Measurements from ENCODE around the gene KIF26B.

DNA sequence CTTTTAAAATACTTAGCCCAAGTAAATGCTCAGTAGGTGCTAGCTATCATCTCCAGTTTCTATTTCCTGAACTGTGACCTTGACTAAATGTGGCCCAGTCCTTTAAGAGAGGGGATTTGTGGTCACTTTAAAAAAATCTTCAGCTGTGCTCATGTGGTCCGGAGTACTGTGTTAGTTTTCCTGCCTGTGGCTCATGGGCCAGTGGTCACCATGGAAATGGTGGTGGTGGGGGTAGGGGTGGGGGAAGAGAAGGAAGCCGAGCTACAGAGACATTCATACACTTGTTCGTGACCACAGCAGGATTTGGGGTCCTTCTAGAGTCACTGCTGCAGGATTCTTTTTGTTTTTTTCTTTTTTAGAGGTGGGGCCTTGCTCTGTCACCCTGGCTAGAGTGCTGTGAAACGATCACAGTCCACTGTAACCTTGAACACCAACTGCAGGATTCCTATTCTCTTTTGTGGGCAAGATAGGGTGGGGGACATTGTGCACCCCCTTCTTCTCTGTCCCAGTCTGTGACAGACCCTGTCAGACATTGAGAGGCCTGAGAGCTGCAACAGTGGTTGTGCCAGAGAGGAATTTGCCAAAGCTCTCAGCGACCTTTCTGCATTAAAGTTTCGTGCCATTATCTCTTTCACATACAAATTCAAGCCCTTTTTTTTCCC lies 25.8 kb downstream of the KIF26B start:
- no peak for TF ChIP-seq POLR2A (IDR thresholded peaks at IDR 0.05)
- TF ChIP-seq, protein P1, sequence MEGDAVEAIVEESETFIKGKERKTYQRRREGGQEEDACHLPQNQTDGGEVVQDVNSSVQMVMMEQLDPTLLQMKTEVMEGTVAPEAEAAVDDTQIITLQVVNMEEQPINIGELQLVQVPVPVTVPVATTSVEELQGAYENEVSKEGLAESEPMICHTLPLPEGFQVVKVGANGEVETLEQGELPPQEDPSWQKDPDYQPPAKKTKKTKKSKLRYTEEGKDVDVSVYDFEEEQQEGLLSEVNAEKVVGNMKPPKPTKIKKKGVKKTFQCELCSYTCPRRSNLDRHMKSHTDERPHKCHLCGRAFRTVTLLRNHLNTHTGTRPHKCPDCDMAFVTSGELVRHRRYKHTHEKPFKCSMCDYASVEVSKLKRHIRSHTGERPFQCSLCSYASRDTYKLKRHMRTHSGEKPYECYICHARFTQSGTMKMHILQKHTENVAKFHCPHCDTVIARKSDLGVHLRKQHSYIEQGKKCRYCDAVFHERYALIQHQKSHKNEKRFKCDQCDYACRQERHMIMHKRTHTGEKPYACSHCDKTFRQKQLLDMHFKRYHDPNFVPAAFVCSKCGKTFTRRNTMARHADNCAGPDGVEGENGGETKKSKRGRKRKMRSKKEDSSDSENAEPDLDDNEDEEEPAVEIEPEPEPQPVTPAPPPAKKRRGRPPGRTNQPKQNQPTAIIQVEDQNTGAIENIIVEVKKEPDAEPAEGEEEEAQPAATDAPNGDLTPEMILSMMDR (IDR thresholded peaks at IDR 0.05), result no peak
